Nephron (organoid): Measurements from ENCODE around the gene TOM1L2.

ENCODE experiments used
- H3K27ac Mint-ChIP-seq, 3 experiments: 2 replicates each; pipeline ENCODE4 v1.8.0; 2020; ENCODE audit warnings: mixed read lengths in 3 of 3, mild to moderate bottlenecking in 2 of 3, moderate library complexity in 1 of 3
- H3K27me3 Mint-ChIP-seq: 2 replicates; pipeline ENCODE4 v1.8.0; 2021; ENCODE audit warnings: low read depth, mild to moderate bottlenecking, moderate library complexity, mixed read lengths
- H3K36me3 Mint-ChIP-seq: 2 replicates; pipeline ENCODE4 v1.8.0; 2020; ENCODE audit warnings: low read depth, mixed read lengths
- H3K4me1 Mint-ChIP-seq: 2 replicates; pipeline ENCODE4 v1.8.0; 2020; ENCODE audit warnings: mixed read lengths
- H3K4me3 Mint-ChIP-seq, 3 experiments: 2 replicates each; pipeline ENCODE4 v1.8.0; 2020; ENCODE audit warnings: mild to moderate bottlenecking in 3 of 3, mixed read lengths in 3 of 3, moderate library complexity in 2 of 3
- H3K9me3 Mint-ChIP-seq: 2 replicates; pipeline ENCODE4 v1.8.0; 2020; ENCODE audit warnings: mixed read lengths
- CTCF ChIP-seq, 3 experiments: fragments of 200-600 bp; sonication (generic); IDR thresholded peaks; one replicate each; pipeline ENCODE4 v1.5.0; 2021; ENCODE audit warnings: antibody characterized with exemption in 3 of 3; ENCODE audit not compliant: unreplicated experiment in 3 of 3

The TOM1L2 gene

GRCh38 chr17:17993852-17994251, 21.7 kb upstream of the TOM1L2 start:
- H3K4me1 Mint-ChIP-seq, result peaks cover 25% of the 10 kb centered on the region
- no peaks in the 10 kb centered on the region for H3K9me3 Mint-ChIP-seq
- no peak for TF ChIP-seq CTCF (IDR thresholded peaks at IDR 0.05; ENCODE audit: unreplicated experiment in 3 of 3)
- no peaks in the 10 kb centered on the region for H3K27me3 Mint-ChIP-seq
- H3K27ac Mint-ChIP-seq, result no peak overlapping the region
- H3K36me3 Mint-ChIP-seq, result no peaks in the 10 kb centered on the region
- H3K4me3 Mint-ChIP-seq, result no peak overlapping the region

GRCh38 chr17:17993366-17993765, 21.2 kb upstream of the TOM1L2 start:
- H3K36me3 Mint-ChIP-seq, result no peaks in the 10 kb centered on the region
- H3K4me3 Mint-ChIP-seq, result no peak overlapping the region
- H3K4me1 Mint-ChIP-seq, result peaks cover 28% of the 10 kb centered on the region
- no peaks in the 10 kb centered on the region for H3K27me3 Mint-ChIP-seq
- H3K9me3 Mint-ChIP-seq, result no peaks in the 10 kb centered on the region
- no peak overlapping the region for H3K27ac Mint-ChIP-seq
- no peak for TF ChIP-seq CTCF (IDR thresholded peaks at IDR 0.05; ENCODE audit: unreplicated experiment in 3 of 3)

- Mint-ChIP-seq H3K9me3 (no peaks in the 10 kb centered on the region), H3K27ac (no peak overlapping the region), H3K4me3 (no peak overlapping the region), H3K27me3 (no peaks in the 10 kb centered on the region), H3K4me1 (peaks cover 28% of the 10 kb centered on the region), H3K36me3 (no peaks in the 10 kb centered on the region)
- no peak for TF ChIP-seq CTCF (IDR thresholded peaks at IDR 0.05; ENCODE audit: unreplicated experiment in 3 of 3)
Observed at GRCh38 chr17:17990282-17990681, 18.1 kb upstream of the TOM1L2 start.

- no peak for TF ChIP-seq CTCF (IDR thresholded peaks at IDR 0.05; ENCODE audit: unreplicated experiment in 3 of 3)
- Mint-ChIP-seq H3K36me3 (no peaks in the 10 kb centered on the region), H3K4me3 (no peak overlapping the region), H3K4me1 (peaks cover 21% of the 10 kb centered on the region), H3K27ac (no peak overlapping the region), H3K27me3 (no peaks in the 10 kb centered on the region), H3K9me3 (no peaks in the 10 kb centered on the region)
Observed at GRCh38 chr17:17989618-17990017, 17.4 kb upstream of the TOM1L2 start.

- H3K4me3 Mint-ChIP-seq, result peak overlapping the region in 1 of 3 experiments; percentile 6
- H3K4me1 Mint-ChIP-seq, result peaks cover 16% of the 10 kb centered on the region
- H3K9me3 Mint-ChIP-seq, result no peaks in the 10 kb centered on the region
- TF ChIP-seq CTCF (IDR thresholded peaks at IDR 0.05; ENCODE audit: unreplicated experiment in 3 of 3), result no peak
- H3K36me3 Mint-ChIP-seq, result no peaks in the 10 kb centered on the region
- H3K27ac Mint-ChIP-seq, result no peak overlapping the region
- H3K27me3 Mint-ChIP-seq, result no peaks in the 10 kb centered on the region
Observed at GRCh38 chr17:17989081-17989480, 16.9 kb upstream of the TOM1L2 start.

GRCh38 chr17:17988427-17988945, 16.3 kb upstream of the TOM1L2 start:
- Mint-ChIP-seq H3K4me1 (peaks cover 15% of the 10 kb centered on the region), H3K9me3 (no peaks in the 10 kb centered on the region), H3K36me3 (no peaks in the 10 kb centered on the region), H3K27ac (no peak overlapping the region), H3K27me3 (no peaks in the 10 kb centered on the region), H3K4me3 (no peak overlapping the region)
- TF ChIP-seq CTCF (IDR thresholded peaks at IDR 0.05; ENCODE audit: unreplicated experiment in 3 of 3), result no peak
